ENCODE measurements around the gene PFN2.
A peak's percentile ranks its signal among the peaks of the same experiment; 100 is the strongest.
"Not testable (repeated sequence)": the region's sequence is repeated elsewhere in the genome, so short reads cannot be mapped to it uniquely, and the experiment has no call there.

The PFN2 gene, protein sequence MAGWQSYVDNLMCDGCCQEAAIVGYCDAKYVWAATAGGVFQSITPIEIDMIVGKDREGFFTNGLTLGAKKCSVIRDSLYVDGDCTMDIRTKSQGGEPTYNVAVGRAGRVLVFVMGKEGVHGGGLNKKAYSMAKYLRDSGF

DNA sequence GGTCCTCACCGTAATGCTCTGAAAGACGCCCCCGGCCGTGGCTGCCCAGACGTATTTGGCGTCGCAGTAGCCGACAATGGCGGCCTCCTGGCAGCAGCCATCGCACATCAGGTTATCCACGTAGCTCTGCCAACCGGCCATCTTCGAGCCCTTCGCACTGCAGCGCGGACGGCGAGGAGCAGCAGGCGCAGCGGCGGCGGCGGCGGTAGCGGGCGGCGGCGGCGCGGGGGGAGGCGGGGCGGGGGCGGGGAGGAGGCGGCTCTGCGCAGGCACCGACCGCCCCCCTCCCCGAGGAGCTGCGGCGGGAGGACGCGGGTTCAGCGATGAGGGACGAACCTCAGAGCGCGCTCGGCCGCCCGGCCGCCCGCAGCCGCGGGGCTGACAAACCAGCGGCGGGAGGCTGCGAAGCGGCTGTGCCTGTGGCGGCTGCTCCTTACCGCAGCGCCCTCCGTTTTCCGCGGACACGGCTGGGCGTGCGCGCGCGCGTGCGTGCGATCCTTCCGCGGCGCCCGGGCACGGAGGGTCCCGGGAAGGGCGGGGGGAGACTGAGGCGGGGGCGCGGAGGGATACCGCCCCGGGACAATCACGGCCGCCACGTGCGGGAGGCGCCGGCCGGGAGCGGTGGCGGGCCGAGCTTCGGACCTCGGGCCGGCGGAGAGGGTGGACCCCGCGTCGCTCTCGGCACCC is at the start of gene PFN2:
Gene PFN2, minus strand, starts transcription at position 180 of the 687 bp plus-strand sequence. Its CDS starts 39 bp downstream, at position 141.
- DNase-seq = peak; percentile 71

DNA sequence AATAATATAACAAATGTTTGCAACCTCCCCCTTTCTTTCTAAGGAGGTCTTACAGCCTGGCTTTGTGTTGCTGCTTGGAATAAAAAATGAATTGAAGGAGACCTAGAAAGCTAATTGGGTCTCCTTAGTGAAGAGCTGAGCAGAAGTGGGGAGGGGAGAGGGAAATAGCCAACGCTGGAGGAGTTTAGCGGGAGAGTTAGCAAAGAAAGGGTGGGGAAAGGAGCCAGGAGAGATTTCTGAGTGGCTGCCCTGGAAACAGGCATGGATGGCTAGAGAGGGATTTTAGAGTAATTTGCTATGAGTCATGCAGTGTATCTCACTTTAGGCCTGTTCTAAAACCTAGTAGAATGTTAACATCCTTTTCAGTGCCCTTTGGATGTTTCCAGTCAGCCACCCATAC is 45.2 kb upstream of the PFN2 start:
- DNase-seq = no peak

DNA sequence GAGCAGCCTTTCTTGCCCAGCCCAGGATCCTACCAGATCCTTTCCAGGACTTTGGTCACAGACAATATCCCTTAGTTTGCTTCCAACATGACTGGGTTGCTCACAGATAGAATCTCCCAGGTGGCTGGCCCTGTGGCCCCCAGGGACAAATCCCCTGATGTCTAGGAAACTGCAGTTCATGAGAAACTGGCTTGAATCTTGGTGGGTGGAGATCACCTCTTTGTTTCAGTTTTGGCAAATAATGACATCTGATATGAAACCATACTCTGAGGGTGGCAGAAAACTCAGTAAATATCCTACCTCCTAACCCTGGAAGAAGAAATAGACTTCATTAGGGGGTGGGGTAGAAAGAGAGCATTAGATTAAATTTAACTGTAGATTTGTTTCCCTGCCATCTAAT is 44.1 kb upstream of the PFN2 start:
- DNase-seq = no peak

DNA sequence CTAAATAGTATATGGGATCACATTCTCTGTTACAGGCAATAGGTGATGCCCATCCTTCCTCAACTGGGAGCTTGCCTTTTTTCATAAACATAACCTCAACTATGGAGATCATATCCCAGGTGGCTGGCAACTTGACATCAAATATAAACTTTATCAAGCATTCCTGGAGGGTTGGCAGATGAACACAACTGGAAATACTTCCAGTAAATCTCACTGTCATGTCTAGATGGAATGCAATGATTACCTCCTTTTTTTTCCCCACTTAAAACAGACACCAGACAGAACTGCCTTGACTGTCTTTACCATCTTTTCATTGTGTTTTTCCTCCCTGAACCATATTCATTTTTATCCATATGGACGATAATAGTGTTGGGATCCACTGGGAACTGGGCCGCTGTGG is 43.1 kb upstream of the PFN2 start:
- no peak for DNase-seq

DNA sequence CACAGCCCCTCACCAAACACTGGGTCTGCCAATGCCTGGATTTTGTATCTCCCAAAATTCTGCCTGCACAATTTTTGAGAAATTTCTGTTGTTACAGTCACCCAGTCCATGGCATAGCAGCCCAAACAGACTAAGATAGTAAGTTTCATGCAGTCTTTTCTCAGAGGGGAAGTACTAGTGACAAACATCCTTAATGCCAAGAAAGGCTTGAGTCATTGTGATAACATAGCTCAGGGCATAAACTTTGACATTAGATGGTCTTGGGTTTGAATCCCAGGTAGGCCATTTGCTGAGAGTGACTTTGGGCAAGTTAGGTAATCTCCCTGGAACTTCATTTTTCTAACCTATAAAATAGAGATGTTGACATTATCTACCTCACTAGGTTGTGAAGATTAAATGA is 36.1 kb upstream of the PFN2 start:
- no peak for DNase-seq

DNA sequence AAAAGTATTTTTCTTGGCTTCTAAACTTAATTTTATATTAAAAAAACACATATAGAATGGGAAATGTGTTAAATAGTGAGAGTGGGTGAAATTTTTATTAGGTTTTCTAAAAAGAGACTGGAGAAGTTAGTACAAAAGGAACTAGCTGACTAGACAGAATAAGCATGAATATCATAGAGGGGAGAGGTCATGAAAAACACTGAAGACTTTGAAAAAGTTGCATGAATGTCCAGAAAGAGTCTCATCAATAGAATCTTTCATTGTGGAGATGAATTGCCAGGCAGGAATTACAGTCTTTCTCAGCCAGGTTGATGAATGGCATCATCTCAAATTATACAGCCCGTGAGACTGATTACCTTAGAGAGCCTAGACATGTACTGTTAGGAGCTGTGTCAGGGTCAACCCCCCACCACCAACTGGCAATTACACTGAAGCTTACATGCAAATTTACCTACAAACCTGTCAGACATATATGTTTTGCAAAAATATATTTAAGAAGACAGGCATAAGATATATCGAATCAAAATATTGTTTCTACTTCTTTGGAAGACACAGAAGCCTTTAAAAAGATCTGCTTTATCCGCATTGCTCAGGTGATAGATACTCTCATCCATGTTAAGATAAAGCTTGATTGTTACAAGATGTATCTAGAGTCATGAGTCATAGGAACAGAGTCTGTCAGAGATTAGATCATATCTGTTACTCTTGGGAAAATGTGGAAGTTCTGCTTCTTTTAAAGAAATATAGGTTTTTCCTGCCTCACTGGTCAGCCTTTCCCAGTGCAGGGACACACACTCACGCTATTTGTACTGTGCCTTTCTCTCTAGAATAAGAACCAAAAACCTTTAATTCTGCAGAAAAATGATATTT is 34.8 kb upstream of the PFN2 start:
- DNase-seq = no peak

GRCh38 chr3:150000641-150001040 is 29.9 kb upstream of the PFN2 start:
- no peak for DNase-seq

DNA sequence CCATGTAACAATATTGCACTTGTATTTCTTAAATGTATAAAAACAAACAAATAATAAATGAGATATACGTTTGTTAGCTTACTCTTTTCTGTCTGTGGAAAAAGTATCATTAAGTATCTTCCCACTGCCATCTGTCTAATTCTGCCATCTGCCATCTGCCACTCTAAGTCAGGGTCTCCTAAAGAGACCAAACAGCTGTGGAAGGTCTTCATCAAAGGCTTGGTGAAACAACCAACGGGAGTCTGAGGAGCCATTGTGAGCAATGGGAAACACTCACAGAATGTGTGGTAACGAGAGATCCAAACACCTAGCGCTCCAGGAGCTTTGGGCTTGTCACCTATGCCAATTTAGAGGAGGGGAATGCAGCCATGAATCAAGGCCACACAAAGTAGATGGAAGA is 28.7 kb upstream of the PFN2 start:
- DNase-seq = no peak

- DNase-seq = no peak
These were observed 28.3 kb upstream of the PFN2 start for GRCh38 chr3:149998946-149999345.

DNA sequence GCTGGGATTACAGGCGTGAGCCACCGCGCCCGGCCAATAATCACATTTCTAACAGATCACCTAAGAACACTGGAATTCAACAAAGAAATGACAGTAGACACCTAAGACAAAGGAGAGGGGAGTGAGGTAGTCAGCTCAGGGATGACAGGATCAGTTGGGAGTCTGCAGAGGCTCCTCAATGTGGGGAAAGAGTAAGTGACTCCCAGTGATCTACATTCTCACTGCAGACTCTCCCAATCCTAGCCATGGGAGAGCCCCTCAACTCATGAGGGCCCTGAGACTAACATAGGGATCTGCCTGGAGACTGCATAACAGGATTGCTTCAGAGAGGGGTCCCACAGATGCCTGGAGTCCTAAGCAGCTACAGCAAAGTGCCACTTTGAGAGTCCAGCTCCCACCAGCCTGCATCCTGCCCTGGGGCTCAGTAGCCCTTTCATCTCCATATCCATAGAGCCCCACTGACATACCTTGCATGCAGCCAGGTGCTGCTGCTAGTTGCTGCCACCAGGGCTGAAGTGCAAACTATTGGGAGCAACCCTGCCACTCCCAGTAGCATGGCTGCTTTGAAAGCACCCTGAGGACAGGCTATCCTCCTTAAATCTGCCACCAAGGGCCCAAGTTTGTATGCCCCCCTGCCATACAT is 21.8 kb upstream of the PFN2 start:
- DNase-seq = no peak

- DNase-seq = no peak
These were observed 19.8 kb upstream of the PFN2 start for GRCh38 chr3:149990423-149990948.

DNA sequence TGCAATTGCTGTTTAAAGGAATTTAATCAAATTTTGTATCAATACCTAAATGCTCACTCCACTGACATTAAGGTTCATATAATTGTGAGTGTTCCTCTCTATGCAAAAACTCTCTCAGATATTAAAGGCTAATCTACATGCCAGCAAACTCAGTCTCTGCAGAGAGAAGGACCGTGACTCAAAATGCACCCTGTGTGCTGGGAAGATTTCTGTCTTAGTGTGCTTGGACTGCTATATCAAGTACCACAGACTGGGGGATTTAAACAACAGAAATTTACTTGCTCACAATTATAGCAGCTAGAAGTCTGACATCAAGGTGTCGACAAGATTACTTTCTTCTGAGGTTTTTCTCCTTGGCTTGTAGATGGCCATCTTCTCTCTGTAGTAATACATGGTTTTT is 18.6 kb upstream of the PFN2 start:
- DNase-seq = no peak

GRCh38 chr3:149983628-149984027 is 12.9 kb upstream of the PFN2 start:
- no peak for DNase-seq

GRCh38 chr3:149983053-149983452 is 12.4 kb upstream of the PFN2 start:
- DNase-seq = not testable (repeated sequence)

DNA sequence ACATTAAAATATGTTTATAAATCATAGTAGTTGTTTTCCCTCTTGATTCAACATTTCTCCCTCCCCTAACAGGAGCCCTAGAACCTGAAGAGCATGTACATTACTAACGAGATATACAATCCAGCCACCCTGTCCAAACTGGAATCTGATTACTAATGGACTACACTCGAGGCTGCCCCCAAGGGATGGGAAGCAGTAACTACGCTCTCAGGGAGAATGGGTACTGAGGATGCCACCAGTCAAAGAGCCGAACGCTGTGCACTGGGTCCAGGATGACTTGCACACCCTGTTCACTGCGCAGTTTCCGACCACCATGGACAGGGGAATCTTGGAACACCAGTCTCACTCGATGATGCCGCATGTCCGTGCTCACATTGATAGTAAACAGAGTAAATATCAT is 11.3 kb upstream of the PFN2 start:
- DNase-seq = not testable (repeated sequence)

DNA sequence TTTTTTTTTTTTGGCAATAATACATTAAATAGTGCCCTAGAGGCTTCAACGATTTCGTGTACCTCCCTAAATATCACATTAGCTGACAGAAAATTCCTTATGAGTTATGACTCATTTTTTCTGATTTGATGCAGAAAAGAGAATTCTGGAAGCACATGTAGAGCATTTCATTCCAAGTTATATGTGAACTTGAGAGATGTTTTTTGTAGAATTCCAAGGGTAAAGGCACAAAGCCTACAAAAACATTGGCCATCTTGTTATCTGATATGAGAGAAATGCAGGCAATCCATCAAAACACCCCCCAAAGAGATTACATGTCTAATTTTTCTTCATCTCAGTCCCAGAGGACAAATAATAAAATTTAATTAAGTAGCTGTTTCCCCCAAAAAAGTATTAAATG is 6.7 kb upstream of the PFN2 start:
- no peak for DNase-seq

- DNase-seq = no peak
These were observed 5.2 kb upstream of the PFN2 start for GRCh38 chr3:149975919-149976318.

GRCh38 chr3:149971403-149972075 is 844 bp upstream of the PFN2 start:
- peak; percentile 68 for DNase-seq

DNA sequence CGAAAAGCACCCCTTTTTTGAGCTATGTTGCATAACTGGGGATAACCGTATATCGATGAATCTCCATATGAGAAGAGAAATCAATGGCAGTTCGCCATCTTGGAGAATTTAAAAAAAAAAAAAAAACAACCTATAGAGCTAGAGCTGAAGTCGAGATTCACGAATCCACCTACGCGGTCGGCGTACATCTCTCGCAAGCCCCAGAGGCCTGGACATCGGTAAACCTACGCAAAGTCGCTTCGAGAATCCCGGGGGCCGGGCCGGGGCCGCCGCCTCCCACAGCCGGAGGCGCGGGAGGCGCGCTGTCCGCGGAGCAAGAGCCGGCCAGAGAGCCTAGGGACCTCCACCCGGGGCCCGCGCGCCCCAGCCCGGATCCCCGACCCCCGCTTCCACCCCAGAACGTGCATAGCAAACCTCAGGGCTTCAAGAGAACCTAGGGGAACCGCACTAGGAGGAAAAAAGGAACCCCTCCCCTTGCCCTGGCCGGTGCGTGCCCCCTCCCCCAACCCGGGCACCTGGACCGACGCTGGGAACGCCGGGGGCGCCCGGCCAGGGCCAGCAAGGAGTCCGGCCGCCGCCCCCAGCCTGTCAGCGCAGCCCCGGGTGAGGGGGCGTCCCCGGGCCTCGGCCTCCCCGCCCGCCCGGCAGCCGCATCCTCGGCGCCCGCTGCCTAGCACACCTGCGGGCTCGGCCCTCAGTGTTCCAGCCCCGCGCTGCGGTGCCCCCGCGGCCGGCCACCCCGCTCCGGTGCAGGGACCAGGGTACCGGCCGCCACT is 567 bp downstream of the PFN2 start:
- DNase-seq = peak; percentile 25

- peak; percentile 20 for DNase-seq
These were observed 1.4 kb downstream of the PFN2 start for GRCh38 chr3:149969110-149969939.

DNA sequence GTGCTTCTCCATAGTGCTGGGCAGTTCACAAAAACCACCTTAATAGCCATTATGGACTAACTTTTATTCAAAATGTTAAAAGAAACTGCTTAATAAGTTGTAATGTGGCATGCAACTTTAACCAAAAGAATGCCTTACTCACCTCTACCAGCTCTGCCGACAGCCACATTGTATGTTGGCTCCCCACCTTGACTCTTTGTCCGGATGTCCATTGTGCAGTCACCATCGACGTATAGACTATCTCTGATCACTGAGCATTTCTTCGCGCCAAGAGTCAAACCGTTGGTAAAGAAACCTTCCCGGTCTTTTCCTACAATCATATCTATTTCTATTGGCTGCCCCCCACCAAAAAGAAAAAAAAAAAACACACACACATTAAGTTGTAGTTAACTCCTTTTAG is 2.5 kb downstream of the PFN2 start:
- no peak for DNase-seq
